NB4 (cell line): ENCODE data around the gene SULT4A1.

Source experiments
- POLR2A ChIP-seq: IDR thresholded peaks from 2 replicates; pipeline ENCODE4 v1.6.1; 2011; ENCODE audit warnings: mild to moderate bottlenecking; ENCODE audit not compliant: insufficient read length; ENCODE audit errors: extremely low read depth
- TF ChIP-seq, protein P1 (sequence below): IDR thresholded peaks from one replicate; pipeline ENCODE4 v1.5.1; 2012; ENCODE audit warnings: low read depth, low read length

DNA sequence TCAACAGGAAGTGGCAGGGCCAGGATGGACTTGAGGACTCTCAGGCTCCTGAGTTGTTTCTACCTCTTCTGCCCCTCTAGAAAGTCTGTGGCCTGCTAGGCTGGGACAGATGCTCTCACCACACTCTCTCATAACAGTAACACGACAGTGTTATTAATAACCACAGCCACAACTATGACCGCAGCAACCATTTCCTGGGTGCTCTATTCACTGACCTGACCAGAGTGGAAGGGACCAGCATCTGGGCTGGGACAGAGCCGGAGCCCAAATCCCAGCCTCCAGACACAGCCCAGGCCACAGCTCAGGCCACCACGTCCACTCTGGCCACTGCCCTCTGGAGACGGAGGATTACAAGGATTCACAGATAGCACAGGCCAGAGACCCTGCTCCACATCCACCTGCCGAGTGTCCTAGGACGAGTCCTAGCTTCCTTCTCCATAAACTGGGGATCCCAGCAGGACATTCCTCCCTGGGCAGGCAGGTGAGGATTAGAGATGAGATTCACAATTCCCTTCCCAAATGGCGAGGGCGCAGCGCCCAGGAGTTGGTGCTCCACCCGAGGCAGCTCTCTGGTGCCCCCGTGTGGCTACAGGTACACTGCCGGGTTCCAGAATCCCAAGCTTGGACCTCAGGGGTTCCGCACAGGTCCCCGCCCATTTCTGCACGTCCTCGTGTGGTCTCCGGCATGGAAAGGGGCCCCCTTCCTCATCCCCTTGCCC is 22.4 kb upstream of the SULT4A1 start:
- no peak for TF ChIP-seq POLR2A
- TF ChIP-seq, protein P1, sequence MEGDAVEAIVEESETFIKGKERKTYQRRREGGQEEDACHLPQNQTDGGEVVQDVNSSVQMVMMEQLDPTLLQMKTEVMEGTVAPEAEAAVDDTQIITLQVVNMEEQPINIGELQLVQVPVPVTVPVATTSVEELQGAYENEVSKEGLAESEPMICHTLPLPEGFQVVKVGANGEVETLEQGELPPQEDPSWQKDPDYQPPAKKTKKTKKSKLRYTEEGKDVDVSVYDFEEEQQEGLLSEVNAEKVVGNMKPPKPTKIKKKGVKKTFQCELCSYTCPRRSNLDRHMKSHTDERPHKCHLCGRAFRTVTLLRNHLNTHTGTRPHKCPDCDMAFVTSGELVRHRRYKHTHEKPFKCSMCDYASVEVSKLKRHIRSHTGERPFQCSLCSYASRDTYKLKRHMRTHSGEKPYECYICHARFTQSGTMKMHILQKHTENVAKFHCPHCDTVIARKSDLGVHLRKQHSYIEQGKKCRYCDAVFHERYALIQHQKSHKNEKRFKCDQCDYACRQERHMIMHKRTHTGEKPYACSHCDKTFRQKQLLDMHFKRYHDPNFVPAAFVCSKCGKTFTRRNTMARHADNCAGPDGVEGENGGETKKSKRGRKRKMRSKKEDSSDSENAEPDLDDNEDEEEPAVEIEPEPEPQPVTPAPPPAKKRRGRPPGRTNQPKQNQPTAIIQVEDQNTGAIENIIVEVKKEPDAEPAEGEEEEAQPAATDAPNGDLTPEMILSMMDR: peak; percentile 86
